GM23338 (cell line): Measurements from ENCODE around the gene HADH.

Source experiments
- CREB1 ChIP-seq: fragments of 250-450 bp; sonication (Bioruptor Pico); IDR thresholded peaks from 2 replicates; pipeline ENCODE4 v1.5.0; 2020; ENCODE audit warnings: low read depth, mild to moderate bottlenecking, moderate library complexity
- EZH2 ChIP-seq: fragments of 200-600 bp; sonication (generic); IDR thresholded peaks from one replicate; pipeline ENCODE4 v1.8.0; 2017; ENCODE audit warnings: antibody characterized with exemption, mild to moderate bottlenecking, low read depth; ENCODE audit not compliant: unreplicated experiment
- EZH2phosphoT487 ChIP-seq: fragments of 200-600 bp; sonication (generic); IDR thresholded peaks from one replicate; pipeline ENCODE4 v1.8.1; 2018; ENCODE audit warnings: antibody characterized with exemption; ENCODE audit not compliant: unreplicated experiment
- JUNB ChIP-seq: IDR thresholded peaks from one replicate; pipeline ENCODE4 v1.6.1; 2016; ENCODE audit warnings: antibody characterized with exemption; ENCODE audit not compliant: unreplicated experiment
- NANOG ChIP-seq: IDR thresholded peaks from 2 replicates; pipeline ENCODE4 v1.6.1; 2016; ENCODE audit warnings: antibody characterized with exemption, borderline replicate concordance
- POLR2AphosphoS5 ChIP-seq: IDR thresholded peaks from 2 replicates; pipeline ENCODE4 v1.6.1; 2016; ENCODE audit warnings: antibody characterized with exemption, low read depth
- STAT1 ChIP-seq: IDR thresholded peaks from one replicate; pipeline ENCODE4 v1.6.1; 2016; ENCODE audit warnings: antibody characterized with exemption; ENCODE audit not compliant: unreplicated experiment
- ZNF114 ChIP-seq: fragments of 250-450 bp; sonication (Bioruptor Pico); IDR thresholded peaks from 2 replicates; pipeline ENCODE4 v1.5.0; 2020; ENCODE audit warnings: mild to moderate bottlenecking, moderate library complexity
- ZNF331 ChIP-seq: fragments of 250-450 bp; sonication (Bioruptor Pico); IDR thresholded peaks from 2 replicates; pipeline ENCODE4 v1.5.0; 2020; ENCODE audit warnings: low read depth, mild to moderate bottlenecking, moderate library complexity
- TF ChIP-seq, protein P1 (sequence below), 2 experiments: fragments of 200-600 bp in 1 of 2; sonication (generic) in 1 of 2; conservative IDR thresholded peaks; 2 replicates each; pipeline versions ENCODE4 v1.5.1 to v1.6.1; 2016 to 2017; ENCODE audit warnings: antibody characterized with exemption in 2 of 2, low read depth in 2 of 2, mild to moderate bottlenecking in 2 of 2, moderate library complexity in 1 of 2
- TF ChIP-seq, protein P2 (sequence below): IDR thresholded peaks from one replicate; pipeline ENCODE4 v1.6.1; 2018; ENCODE audit warnings: antibody characterized with exemption; ENCODE audit not compliant: unreplicated experiment
- TF ChIP-seq, protein P3 (sequence below): IDR thresholded peaks from 2 replicates; pipeline ENCODE4 v1.6.1; 2016; ENCODE audit warnings: antibody characterized with exemption
- TF ChIP-seq, protein P4 (sequence below): fragments of 250-450 bp; sonication (Bioruptor Pico); IDR thresholded peaks from 2 replicates; pipeline ENCODE4 v1.5.0; 2020; ENCODE audit warnings: mild to moderate bottlenecking, moderate library complexity

DNA sequence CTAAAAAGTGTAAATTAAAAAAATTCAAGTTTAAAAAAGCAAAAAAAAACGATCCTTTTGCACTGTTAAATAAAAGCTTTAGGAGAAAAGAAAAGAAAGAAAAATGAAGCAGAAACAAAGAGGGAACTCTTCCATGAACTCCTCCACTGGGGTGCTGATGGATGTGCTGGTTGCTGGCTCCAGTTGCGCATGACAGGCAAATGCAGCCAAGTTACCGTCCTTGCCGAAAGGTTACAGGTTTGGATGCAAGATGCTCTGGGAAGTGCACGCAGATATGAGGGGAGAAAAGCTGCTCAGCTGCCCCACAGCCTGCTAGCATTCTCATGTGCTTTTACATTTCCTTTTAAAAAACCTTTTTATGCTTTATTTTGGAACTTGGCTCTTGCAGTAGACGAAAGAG, 58.5 kb downstream of the HADH start:
- TF ChIP-seq, protein P1, sequence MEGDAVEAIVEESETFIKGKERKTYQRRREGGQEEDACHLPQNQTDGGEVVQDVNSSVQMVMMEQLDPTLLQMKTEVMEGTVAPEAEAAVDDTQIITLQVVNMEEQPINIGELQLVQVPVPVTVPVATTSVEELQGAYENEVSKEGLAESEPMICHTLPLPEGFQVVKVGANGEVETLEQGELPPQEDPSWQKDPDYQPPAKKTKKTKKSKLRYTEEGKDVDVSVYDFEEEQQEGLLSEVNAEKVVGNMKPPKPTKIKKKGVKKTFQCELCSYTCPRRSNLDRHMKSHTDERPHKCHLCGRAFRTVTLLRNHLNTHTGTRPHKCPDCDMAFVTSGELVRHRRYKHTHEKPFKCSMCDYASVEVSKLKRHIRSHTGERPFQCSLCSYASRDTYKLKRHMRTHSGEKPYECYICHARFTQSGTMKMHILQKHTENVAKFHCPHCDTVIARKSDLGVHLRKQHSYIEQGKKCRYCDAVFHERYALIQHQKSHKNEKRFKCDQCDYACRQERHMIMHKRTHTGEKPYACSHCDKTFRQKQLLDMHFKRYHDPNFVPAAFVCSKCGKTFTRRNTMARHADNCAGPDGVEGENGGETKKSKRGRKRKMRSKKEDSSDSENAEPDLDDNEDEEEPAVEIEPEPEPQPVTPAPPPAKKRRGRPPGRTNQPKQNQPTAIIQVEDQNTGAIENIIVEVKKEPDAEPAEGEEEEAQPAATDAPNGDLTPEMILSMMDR (conservative IDR thresholded peaks at IDR 0.05; ENCODE audit: low read depth in 2 of 2): no peak
- TF ChIP-seq POLR2AphosphoS5: no peak
- TF ChIP-seq, protein P2, sequence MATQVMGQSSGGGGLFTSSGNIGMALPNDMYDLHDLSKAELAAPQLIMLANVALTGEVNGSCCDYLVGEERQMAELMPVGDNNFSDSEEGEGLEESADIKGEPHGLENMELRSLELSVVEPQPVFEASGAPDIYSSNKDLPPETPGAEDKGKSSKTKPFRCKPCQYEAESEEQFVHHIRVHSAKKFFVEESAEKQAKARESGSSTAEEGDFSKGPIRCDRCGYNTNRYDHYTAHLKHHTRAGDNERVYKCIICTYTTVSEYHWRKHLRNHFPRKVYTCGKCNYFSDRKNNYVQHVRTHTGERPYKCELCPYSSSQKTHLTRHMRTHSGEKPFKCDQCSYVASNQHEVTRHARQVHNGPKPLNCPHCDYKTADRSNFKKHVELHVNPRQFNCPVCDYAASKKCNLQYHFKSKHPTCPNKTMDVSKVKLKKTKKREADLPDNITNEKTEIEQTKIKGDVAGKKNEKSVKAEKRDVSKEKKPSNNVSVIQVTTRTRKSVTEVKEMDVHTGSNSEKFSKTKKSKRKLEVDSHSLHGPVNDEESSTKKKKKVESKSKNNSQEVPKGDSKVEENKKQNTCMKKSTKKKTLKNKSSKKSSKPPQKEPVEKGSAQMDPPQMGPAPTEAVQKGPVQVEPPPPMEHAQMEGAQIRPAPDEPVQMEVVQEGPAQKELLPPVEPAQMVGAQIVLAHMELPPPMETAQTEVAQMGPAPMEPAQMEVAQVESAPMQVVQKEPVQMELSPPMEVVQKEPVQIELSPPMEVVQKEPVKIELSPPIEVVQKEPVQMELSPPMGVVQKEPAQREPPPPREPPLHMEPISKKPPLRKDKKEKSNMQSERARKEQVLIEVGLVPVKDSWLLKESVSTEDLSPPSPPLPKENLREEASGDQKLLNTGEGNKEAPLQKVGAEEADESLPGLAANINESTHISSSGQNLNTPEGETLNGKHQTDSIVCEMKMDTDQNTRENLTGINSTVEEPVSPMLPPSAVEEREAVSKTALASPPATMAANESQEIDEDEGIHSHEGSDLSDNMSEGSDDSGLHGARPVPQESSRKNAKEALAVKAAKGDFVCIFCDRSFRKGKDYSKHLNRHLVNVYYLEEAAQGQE: no peak
- no peak for TF ChIP-seq EZH2
- no peak for TF ChIP-seq EZH2phosphoT487
- no peak for TF ChIP-seq CREB1 (CRISPR knock-in tag)
- TF ChIP-seq, protein P3, sequence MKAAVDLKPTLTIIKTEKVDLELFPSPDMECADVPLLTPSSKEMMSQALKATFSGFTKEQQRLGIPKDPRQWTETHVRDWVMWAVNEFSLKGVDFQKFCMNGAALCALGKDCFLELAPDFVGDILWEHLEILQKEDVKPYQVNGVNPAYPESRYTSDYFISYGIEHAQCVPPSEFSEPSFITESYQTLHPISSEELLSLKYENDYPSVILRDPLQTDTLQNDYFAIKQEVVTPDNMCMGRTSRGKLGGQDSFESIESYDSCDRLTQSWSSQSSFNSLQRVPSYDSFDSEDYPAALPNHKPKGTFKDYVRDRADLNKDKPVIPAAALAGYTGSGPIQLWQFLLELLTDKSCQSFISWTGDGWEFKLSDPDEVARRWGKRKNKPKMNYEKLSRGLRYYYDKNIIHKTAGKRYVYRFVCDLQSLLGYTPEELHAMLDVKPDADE: no peak
- no peak for TF ChIP-seq ZNF331
- TF ChIP-seq STAT1: no peak
- no peak for TF ChIP-seq NANOG
- TF ChIP-seq ZNF114: no peak
- TF ChIP-seq JUNB: no peak
- TF ChIP-seq, protein P4, sequence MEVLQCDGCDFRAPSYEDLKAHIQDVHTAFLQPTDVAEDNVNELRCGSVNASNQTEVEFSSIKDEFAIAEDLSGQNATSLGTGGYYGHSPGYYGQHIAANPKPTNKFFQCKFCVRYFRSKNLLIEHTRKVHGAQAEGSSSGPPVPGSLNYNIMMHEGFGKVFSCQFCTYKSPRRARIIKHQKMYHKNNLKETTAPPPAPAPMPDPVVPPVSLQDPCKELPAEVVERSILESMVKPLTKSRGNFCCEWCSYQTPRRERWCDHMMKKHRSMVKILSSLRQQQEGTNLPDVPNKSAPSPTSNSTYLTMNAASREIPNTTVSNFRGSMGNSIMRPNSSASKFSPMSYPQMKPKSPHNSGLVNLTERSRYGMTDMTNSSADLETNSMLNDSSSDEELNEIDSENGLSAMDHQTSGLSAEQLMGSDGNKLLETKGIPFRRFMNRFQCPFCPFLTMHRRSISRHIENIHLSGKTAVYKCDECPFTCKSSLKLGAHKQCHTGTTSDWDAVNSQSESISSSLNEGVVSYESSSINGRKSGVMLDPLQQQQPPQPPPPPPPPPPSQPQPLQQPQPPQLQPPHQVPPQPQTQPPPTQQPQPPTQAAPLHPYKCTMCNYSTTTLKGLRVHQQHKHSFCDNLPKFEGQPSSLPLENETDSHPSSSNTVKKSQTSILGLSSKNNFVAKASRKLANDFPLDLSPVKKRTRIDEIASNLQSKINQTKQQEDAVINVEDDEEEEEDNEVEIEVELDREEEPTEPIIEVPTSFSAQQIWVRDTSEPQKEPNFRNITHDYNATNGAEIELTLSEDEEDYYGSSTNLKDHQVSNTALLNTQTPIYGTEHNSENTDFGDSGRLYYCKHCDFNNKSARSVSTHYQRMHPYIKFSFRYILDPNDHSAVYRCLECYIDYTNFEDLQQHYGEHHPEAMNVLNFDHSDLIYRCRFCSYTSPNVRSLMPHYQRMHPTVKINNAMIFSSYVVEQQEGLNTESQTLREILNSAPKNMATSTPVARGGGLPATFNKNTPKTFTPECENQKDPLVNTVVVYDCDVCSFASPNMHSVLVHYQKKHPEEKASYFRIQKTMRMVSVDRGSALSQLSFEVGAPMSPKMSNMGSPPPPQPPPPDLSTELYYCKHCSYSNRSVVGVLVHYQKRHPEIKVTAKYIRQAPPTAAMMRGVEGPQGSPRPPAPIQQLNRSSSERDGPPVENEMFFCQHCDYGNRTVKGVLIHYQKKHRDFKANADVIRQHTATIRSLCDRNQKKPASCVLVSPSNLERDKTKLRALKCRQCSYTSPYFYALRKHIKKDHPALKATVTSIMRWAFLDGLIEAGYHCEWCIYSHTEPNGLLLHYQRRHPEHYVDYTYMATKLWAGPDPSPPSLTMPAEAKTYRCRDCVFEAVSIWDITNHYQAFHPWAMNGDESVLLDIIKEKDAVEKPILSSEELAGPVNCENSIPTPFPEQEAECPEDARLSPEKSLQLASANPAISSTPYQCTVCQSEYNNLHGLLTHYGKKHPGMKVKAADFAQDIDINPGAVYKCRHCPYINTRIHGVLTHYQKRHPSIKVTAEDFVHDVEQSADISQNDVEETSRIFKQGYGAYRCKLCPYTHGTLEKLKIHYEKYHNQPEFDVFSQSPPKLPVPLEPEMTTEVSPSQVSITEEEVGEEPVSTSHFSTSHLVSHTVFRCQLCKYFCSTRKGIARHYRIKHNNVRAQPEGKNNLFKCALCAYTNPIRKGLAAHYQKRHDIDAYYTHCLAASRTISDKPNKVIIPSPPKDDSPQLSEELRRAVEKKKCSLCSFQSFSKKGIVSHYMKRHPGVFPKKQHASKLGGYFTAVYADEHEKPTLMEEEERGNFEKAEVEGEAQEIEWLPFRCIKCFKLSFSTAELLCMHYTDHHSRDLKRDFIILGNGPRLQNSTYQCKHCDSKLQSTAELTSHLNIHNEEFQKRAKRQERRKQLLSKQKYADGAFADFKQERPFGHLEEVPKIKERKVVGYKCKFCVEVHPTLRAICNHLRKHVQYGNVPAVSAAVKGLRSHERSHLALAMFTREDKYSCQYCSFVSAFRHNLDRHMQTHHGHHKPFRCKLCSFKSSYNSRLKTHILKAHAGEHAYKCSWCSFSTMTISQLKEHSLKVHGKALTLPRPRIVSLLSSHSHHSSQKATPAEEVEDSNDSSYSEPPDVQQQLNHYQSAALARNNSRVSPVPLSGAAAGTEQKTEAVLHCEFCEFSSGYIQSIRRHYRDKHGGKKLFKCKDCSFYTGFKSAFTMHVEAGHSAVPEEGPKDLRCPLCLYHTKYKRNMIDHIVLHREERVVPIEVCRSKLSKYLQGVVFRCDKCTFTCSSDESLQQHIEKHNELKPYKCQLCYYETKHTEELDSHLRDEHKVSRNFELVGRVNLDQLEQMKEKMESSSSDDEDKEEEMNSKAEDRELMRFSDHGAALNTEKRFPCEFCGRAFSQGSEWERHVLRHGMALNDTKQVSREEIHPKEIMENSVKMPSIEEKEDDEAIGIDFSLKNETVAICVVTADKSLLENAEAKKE: no peak
